Cardiac fibroblast (primary cell): ENCODE results near the gene CFAP298.

Source experiments
- DNase-seq, 2 donors: peaks; one replicate each; pipeline versions ENCODE4 v3.0.0 to v3.0.0-alpha.2; 2010; ENCODE audit warnings: low read depth in 2 of 2
- H3K4me3 ChIP-seq, 2 donors: replicated peaks in 1 of 2; 1 replicate in 1 of 2; 2 replicates in 1 of 2; pipeline ENCODE4 v1.5.1; 2011; ENCODE audit warnings: low read depth in 2 of 2, low read length in 2 of 2, mild to moderate bottlenecking in 2 of 2, moderate library complexity in 1 of 2
- CTCF ChIP-seq: IDR thresholded peaks from one replicate; pipeline ENCODE4 v1.5.1; 2011; ENCODE audit warnings: low read depth, mild to moderate bottlenecking, low read length, inconsistent platforms

Gene CFAP298

GRCh38 chr21:32576011-32576410 lies 36.2 kb downstream of the CFAP298 start:
- DNase-seq = no peak
- H3K4me3 ChIP-seq = no peak overlapping the region
- no peak for TF ChIP-seq CTCF

GRCh38 chr21:32574946-32575925 lies 36.9 kb downstream of the CFAP298 start:
- TF ChIP-seq CTCF = no peak
- no peak overlapping the region for H3K4me3 ChIP-seq
- DNase-seq = no peak

GRCh38 chr21:32572574-32573420 lies 39.4 kb downstream of the CFAP298 start:
- H3K4me3 ChIP-seq = no peak overlapping the region
- no peak for TF ChIP-seq CTCF
- no peak for DNase-seq

GRCh38 chr21:32570456-32570855 lies 41.7 kb downstream of the CFAP298 start:
- TF ChIP-seq CTCF = no peak
- no peak overlapping the region for H3K4me3 ChIP-seq
- DNase-seq = no peak

- TF ChIP-seq CTCF = peak; percentile 89
- peak overlapping the region; percentile 61 to 62 for H3K4me3 ChIP-seq
- peak; percentile 87 for DNase-seq
Measured at GRCh38 chr21:32569261-32570230, 42.6 kb downstream of the CFAP298 start.

GRCh38 chr21:32567626-32568025 lies 44.6 kb downstream of the CFAP298 start:
- TF ChIP-seq CTCF = no peak
- no peak for DNase-seq
- H3K4me3 ChIP-seq = no peak overlapping the region
